GM12873 (cell line): ENCODE data around the gene MEGF6.

Experiments used
- TF ChIP-seq, protein P1 (sequence below): IDR thresholded peaks from 2 replicates; pipeline ENCODE4 v1.5.1; 2012; ENCODE audit warnings: low read depth, mild to moderate bottlenecking, moderate library complexity, low read length, control low read depth; ENCODE audit not compliant: insufficient read depth; ENCODE audit errors: missing control alignments

The MEGF6 gene

GRCh38 chr1:3560981-3561380, 50.3 kb downstream of the MEGF6 start:
- TF ChIP-seq, protein P1, sequence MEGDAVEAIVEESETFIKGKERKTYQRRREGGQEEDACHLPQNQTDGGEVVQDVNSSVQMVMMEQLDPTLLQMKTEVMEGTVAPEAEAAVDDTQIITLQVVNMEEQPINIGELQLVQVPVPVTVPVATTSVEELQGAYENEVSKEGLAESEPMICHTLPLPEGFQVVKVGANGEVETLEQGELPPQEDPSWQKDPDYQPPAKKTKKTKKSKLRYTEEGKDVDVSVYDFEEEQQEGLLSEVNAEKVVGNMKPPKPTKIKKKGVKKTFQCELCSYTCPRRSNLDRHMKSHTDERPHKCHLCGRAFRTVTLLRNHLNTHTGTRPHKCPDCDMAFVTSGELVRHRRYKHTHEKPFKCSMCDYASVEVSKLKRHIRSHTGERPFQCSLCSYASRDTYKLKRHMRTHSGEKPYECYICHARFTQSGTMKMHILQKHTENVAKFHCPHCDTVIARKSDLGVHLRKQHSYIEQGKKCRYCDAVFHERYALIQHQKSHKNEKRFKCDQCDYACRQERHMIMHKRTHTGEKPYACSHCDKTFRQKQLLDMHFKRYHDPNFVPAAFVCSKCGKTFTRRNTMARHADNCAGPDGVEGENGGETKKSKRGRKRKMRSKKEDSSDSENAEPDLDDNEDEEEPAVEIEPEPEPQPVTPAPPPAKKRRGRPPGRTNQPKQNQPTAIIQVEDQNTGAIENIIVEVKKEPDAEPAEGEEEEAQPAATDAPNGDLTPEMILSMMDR = no peak

DNA sequence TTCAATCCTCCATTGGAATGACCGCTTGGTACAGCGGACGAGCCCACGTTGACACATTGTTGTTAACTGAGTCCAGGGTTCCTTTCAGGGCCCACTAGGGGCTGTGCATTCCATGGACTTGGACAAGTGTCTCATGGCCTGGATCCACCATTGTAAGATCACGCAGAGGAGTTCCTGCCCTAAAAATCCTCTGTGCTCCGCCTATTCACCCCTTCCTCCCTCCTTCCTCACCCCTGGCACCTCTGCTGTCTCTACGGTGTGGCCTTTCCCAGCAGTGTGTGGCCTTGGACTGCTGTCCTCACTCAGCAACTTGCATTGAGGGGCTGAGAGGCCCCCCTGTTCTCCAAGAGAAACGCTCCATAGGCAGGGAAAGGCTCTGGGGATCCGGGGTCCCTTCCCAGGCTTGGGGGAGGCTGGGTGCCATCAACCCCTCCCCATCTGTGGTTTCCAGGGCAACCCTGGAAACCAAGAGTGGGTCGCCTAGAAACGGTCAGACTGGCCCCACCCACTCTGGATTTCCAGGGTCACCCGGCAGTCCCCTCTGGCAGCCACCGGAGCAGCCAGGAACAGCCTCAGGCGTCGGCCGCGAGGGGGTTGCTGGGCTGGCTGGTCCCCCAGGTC, 50.9 kb downstream of the MEGF6 start:
- TF ChIP-seq, protein P1 = no peak

GRCh38 chr1:3558036-3558726, 53.1 kb downstream of the MEGF6 start:
- TF ChIP-seq, protein P1 = no peak

GRCh38 chr1:3557366-3557765, 53.9 kb downstream of the MEGF6 start:
- TF ChIP-seq, protein P1 = no peak

- TF ChIP-seq, protein P1 = no peak
Observed at GRCh38 chr1:3556336-3556735, 55.0 kb downstream of the MEGF6 start.

DNA sequence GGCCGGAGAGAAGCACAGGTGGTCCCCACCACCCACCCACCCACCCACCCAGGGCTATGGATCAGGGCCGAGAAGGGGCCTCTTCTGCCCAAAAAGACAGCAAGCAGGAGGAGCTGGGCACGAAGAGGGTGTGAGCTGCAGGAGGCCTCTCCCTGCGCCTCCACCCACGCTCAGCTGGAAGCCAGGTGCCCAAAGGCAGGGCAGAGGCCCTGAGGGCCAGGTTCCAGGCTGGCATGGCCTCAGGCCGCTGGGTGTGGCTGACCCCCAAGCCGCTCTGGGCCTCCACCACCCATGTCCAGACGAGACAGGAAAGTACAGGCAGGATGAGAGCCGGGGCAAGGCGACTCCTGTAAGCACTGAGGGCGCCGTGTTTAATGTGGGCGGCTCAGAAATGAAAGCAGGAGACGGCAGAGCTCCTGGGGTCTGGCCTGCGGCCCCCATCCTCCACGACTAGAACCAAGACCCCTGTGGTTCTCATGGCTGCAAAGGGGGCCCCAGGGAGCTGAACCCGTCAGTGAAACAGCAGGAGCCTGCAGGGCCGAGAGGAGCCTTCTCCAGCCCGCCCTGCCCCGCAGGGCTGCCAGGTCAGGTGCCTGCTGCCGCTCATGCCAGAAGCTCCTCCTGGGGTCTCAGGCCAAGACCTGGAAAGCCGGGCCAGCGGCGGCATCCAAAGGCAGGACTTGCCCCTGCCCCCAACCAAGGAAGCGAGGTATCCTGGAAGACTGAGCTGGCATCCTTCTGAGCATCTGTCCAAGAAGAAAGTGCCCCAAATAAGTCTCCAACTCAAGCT, 56.0 kb downstream of the MEGF6 start:
- TF ChIP-seq, protein P1 = no peak

GRCh38 chr1:3553940-3554223, 57.4 kb downstream of the MEGF6 start:
- TF ChIP-seq, protein P1 = no peak
